Measurements from ENCODE around the gene TEX101.
"Not testable (repeated sequence)": the region's sequence is repeated elsewhere in the genome, so short reads cannot be mapped to it uniquely, and the experiment has no call there.

The TEX101 gene

GRCh38 chr19:43422000-43422688 is 7.5 kb downstream of the TEX101 start:
- DNase-seq: no peak

- no peak for DNase-seq
These were observed 8.0 kb downstream of the TEX101 start for GRCh38 chr19:43422689-43423066.

- DNase-seq: no peak
These were observed 9.1 kb downstream of the TEX101 start for GRCh38 chr19:43423779-43424178.

GRCh38 chr19:43425567-43426392 is 11.1 kb downstream of the TEX101 start:
- peak; percentile 48 for DNase-seq

GRCh38 chr19:43429395-43429794 is 14.7 kb downstream of the TEX101 start:
- DNase-seq: no peak

- no peak for DNase-seq
These were observed 15.5 kb downstream of the TEX101 start for GRCh38 chr19:43430142-43430710.

- DNase-seq: no peak
These were observed 16.3 kb downstream of the TEX101 start for GRCh38 chr19:43430976-43431375.

- DNase-seq: no peak
These were observed 18.6 kb downstream of the TEX101 start for GRCh38 chr19:43433358-43433673.

GRCh38 chr19:43433689-43434088 is 19.0 kb downstream of the TEX101 start:
- no peak for DNase-seq

GRCh38 chr19:43435775-43436174 is 21.1 kb downstream of the TEX101 start:
- DNase-seq: no peak

GRCh38 chr19:43437284-43437683 is 22.6 kb downstream of the TEX101 start:
- not testable (repeated sequence) for DNase-seq

GRCh38 chr19:43437712-43438111 is 23.0 kb downstream of the TEX101 start:
- DNase-seq: no peak

GRCh38 chr19:43438291-43439031 is 23.8 kb downstream of the TEX101 start:
- DNase-seq: peak; percentile 26

GRCh38 chr19:43439032-43439708 is 24.5 kb downstream of the TEX101 start:
- peak; percentile 67 for DNase-seq

GRCh38 chr19:43439709-43440063 is 25.0 kb downstream of the TEX101 start:
- DNase-seq: no peak

GRCh38 chr19:43441716-43442115 is 27.0 kb downstream of the TEX101 start:
- no peak for DNase-seq

- not testable (repeated sequence) for DNase-seq
These were observed 29.4 kb downstream of the TEX101 start for GRCh38 chr19:43444091-43444490.

GRCh38 chr19:43444531-43445287 is 30.0 kb downstream of the TEX101 start:
- DNase-seq: no peak

- no peak for DNase-seq
These were observed 30.7 kb downstream of the TEX101 start for GRCh38 chr19:43445426-43445825.

GRCh38 chr19:43446746-43447489 is 32.2 kb downstream of the TEX101 start:
- DNase-seq: peak; percentile 83

- no peak for DNase-seq
These were observed 33.0 kb downstream of the TEX101 start for GRCh38 chr19:43447655-43448054.
